ENCODE measurements around the gene SLC8B1. TPM values are rescaled to one million over a fixed set of nuclear protein-coding genes. Genes with fewer than 3 reads are reported as not detected.

Gene SLC8B1
- total RNA-seq = 18.6 TPM

DNA sequence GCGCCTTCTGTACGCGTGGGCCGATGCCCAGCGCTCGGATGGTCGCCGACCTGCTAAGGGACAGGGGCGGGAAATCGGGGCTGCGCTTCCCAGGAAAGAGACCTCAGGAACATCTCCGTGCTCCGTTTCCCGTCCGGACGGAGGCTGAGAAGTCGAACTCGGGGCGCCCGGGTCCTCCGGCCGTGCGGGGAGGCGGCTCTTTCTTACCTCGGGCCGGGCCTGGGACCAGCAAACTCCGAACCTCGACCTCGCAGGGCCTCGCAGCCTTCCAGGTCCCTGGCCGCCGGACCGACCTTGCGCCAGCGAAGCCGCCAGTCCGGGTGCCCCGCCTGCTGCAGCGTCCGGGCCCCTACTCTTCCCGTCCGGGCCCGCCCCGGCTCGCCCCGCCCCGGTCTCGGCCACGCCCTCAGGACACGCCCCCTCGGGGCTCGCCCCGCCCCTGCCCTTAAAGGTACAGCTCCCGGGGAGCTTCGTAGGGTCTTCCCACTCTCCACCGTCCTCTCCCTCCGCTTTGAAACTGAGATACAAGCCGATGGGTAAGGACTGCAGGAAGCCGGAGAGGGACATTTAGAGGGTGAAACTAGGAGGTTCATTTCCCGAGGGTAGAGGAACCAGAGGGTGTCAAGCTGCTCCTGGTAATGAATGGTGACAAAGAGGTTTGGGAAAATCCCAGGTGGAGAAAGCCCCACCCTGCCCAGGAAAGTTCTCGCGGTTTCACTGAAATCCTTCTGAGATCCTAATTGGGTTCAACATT is at the start of gene SLC8B1:
Gene SLC8B1 (minus strand): TSS at position 324 of the 754 bp plus-strand sequence. CDS start 2,231 bp downstream, outside the sequence.

DNA sequence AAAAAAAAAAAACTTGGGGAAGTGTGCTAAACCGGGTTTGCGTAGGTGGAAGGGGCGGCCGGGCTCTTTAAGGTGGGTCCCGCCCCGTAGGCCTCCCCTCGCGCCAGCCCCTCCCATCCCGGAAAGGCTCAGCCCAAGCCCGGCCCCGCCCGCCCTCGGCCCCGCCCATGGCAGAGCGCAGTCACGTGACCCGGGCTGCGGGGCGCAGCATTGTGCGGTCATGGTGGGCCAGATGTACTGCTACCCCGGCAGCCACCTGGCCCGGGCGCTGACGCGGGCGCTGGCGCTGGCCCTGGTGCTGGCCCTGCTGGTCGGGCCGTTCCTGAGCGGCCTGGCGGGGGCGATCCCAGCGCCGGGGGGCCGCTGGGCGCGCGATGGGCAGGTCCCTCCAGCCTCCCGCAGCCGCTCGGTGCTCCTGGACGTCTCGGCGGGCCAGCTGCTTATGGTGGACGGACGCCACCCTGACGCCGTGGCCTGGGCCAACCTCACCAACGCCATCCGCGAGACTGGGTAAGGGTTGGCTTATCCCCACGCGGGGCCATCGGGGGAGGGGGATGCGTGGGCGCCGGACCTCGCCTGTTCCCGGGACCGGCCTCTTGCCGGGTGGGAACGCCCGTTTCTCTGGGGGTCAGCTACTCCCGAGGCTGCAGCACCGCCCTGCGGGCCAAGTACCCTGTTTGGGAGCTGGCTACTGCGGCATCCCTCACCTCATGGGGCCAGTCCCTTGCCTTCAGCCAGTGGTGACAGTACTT is 23.6 kb upstream of the SLC8B1 start, which contains the start of gene PLBD2:
Gene PLBD2 (plus strand): TSS at position 207 of the 752 bp plus-strand sequence. CDS start 14 bp downstream, at position 221.

Other genes with a start within 250 kb of the SLC8B1 start
- gene RASAL1, start 199.3 kb downstream of the SLC8B1 start, total RNA-seq = 2.9 TPM
- not detected for gene CFAP73, start 185.4 kb downstream of the SLC8B1 start, total RNA-seq
- gene DDX54, start 149.6 kb downstream of the SLC8B1 start, total RNA-seq = 21.4 TPM
- gene RITA1, start 149.4 kb downstream of the SLC8B1 start, total RNA-seq = 11.6 TPM
- gene TPCN1, start 113.6 kb downstream of the SLC8B1 start, total RNA-seq = 16.7 TPM
- gene PLBD2, start 23.5 kb upstream of the SLC8B1 start, total RNA-seq = 21.4 TPM
- not detected for gene SDS, start 68.8 kb upstream of the SLC8B1 start, total RNA-seq
- 4.9 TPM for gene SDSL, start 87.3 kb upstream of the SLC8B1 start, total RNA-seq
- not detected for gene LHX5, start 136.8 kb upstream of the SLC8B1 start, total RNA-seq